ENCODE measurements around the gene CUL5.
"Not testable (repeated sequence)": the region's sequence is repeated elsewhere in the genome, so short reads cannot be mapped to it uniquely, and the experiment has no call there.

CUL5 gene

GRCh38 chr11:108025387-108026080 lies 16.8 kb downstream of the CUL5 start:
- no peak for DNase-seq

GRCh38 chr11:108027057-108027456 lies 18.4 kb downstream of the CUL5 start:
- no peak for DNase-seq

GRCh38 chr11:108028822-108029441 lies 20.2 kb downstream of the CUL5 start:
- not testable (repeated sequence) for DNase-seq

GRCh38 chr11:108031604-108032003 lies 22.9 kb downstream of the CUL5 start:
- DNase-seq = not testable (repeated sequence)

- DNase-seq = no peak
Measured at GRCh38 chr11:108032800-108033199, 24.1 kb downstream of the CUL5 start.

GRCh38 chr11:108034034-108034433 lies 25.3 kb downstream of the CUL5 start:
- DNase-seq = no peak

- no peak for DNase-seq
Measured at GRCh38 chr11:108034952-108035351, 26.3 kb downstream of the CUL5 start.

DNA sequence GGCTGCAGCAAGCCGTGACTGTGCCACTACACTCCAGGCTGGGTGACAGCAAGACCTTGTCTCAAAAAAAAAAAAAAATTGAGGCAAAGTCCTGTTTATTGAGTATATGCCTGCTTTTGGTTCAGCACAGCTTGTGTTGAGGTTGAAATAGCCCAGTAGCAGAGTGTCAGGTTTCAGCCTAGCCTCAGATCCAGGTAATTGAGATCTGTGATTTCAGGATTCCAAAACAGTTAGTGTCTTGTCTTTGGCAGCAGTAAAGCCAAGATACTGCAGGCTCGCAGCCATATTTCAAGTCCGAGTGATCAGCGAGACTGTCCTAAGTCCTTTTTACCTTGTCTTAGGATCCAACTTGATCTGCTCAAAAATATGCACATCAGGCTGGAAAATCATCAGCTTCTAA lies 27.0 kb downstream of the CUL5 start:
- no peak for DNase-seq

DNA sequence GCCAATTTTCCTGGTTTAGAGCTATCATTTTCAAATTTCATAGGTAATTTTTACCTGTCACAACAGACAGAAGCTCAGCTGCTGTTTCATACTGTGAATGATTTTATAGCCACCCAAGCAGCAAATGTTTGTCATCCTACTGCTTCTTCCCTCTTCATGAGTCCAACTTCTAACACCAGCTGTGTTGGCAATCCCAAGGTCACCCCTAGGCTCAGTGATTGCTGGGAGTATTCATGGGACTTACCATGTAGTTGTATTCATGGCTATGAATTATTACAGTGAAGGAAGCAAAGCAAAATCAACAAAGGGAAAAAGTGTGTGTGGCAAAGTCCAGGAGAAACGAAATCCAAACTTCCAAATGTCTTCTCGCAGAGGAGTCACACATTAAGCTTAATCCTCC lies 28.5 kb downstream of the CUL5 start:
- DNase-seq = no peak

DNA sequence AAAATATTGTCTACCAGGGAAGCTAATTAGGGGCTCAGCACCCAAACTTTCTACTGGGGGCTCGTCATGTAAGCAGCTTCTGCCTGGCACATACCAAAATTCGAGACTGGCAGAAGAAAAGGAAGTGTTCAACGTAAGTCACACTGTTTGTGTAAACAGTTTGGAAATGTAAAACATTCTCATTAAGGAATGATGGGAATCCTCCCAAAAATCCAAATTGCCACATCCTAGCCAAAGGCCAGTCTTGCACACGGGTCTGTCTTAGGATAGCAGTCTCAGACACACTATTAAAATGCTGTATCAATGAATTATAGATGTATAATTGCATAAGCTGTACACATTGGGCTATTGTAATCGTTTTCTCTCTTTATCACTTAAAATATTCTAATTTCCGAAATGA lies 28.9 kb downstream of the CUL5 start:
- no peak for DNase-seq

- no peak for DNase-seq
Measured at GRCh38 chr11:108048269-108048668, 39.6 kb downstream of the CUL5 start.

DNA sequence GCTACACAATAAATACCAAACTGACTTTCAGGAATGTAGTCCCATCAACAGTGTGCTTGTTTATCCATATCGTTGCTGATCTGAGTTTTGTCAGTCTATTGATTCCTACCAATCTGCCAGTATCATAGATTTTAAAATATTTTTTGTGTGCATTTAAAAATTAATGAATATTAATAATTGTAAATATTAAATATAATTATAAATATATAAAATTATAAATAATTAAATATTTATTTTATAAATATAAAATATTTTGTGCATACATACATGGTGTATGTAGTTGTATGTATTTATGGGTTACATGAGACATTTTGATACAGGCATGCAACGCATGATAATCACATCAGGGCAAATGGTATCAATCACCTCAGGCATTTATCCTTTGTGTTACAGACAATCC lies 53.6 kb downstream of the CUL5 start:
- no peak for DNase-seq

DNA sequence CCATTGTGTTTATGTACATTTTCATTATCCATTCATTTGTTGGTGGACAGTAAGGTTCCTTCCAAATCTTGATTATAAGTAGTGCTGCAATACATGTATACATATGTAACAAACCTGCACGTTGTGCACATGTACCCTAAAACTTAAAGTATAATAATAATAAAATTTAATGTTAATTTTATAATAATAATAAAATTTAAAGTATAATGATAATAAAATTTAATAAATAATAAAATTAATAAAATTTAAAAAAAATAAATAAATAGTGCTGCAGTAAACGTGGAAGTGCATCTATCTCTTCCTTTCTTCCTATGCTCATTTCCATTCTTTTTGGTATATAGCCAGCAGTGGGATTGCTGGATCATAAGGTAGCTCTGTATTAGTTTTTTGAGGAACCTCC lies 54.7 kb downstream of the CUL5 start:
- no peak for DNase-seq

DNA sequence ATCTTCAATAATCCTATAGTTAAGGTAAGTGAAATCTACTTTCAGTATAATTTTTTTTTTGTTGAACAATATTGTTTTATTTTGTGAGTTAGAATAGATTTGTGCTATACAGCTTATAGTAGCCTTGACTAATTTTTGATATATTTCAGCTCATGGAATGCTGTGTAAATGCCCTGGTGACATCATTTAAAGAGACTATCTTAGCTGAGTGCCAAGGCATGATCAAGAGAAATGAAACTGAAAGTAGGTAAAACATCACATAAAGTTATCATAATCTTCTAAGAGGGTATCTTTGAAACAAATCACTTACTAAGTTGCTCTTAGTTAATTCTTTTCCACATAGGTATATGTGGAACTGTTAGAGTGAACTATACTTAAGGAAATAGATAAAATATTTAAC lies 61.2 kb downstream of the CUL5 start:
- no peak for DNase-seq

DNA sequence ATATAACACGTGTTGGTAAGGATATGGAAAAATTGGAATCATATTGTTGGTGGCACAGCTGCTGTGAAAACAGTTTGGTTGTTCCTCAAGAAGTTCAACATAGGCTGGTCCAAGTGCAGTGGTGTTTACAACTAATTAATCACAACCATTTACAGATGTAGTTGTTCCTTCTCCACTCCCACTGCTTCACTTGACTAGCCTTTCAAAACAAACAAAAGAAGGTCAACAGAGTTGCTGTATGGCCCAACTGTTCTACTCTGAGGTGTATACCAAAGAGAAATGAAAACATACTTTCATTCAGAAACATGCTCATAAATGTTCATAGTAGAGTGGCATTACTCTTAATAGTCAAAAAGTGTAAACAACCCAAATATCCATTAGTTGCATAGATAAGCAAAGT lies 76.1 kb downstream of the CUL5 start:
- DNase-seq = no peak

- no peak for DNase-seq
Measured at GRCh38 chr11:108085672-108086071, 77.0 kb downstream of the CUL5 start.

- no peak for DNase-seq
Measured at GRCh38 chr11:108092134-108092533, 83.4 kb downstream of the CUL5 start.

DNA sequence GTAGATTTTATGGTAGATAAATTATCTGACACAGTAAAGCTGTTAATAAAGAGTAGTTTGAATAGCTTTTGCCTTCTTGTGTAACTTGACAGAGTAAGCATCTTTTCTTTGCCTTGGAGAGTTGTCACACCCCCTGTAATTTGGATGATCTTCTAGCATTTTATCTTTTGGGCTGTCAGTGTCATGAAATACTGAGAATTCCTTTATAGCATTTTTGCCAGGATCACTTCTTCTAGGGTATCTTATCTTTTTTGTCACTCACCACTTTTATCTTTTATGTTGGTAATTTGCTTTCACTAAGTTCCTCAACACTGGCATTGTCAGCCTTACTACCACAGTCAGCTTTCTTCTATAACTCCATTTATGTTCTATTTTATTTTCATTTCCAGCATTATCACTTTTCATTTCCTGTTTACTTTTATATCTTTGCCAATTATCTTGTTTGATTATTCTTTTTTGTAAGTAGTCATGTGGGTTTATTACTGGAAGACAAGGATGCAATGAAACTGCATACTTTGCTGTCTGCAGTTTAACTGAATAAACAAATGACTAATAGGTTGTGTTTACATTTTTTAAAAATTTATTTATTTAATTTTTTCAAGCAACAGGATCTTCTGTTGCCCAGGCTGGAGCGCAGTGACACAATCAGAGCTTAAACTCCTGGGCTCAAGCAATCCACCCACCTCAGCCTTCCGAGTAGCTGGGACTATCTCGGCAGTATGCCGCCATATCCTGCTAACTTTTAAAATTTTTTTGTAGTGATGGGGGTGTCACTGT lies 84.6 kb downstream of the CUL5 start:
- no peak for DNase-seq

DNA sequence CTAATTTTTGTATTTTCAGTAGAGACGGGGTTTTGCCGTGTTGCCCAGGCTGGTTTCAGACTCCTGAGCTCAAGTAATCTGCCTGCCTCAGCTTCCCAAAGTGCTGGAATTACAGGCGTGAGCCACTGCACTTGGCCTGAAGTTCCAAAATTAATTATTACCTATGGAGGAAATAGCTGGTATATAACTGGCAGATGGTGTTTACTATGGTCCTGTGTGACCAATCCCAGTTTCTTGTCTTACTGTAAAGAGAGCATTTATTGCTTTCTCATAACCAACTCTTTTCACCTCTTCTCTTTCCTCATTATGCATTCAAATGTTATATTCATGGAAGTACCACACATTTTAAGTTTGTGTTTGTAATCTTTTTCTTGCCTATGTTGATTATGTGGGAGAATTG lies 88.5 kb downstream of the CUL5 start:
- DNase-seq = no peak

GRCh38 chr11:108101090-108101775 lies 92.5 kb downstream of the CUL5 start:
- no peak for DNase-seq

- DNase-seq = no peak
Measured at GRCh38 chr11:108111126-108111525, 102.4 kb downstream of the CUL5 start.

GRCh38 chr11:108112057-108112456 lies 103.4 kb downstream of the CUL5 start:
- DNase-seq = no peak

GRCh38 chr11:108115500-108116140 lies 106.9 kb downstream of the CUL5 start:
- DNase-seq = no peak

Data from stimulated activated CD4-positive, alpha-beta T cell treated with anti-CD3 and anti-CD28 coated beads, Interleukin-1b, Interleukin-23, amount 100 ng/mL, for 48 hours (primary cell).